ENCODE results near the gene MYRIP.
"Not testable (repeated sequence)": the region's sequence is repeated elsewhere in the genome, so short reads cannot be mapped to it uniquely, and the experiment has no call there.

MYRIP gene

DNA sequence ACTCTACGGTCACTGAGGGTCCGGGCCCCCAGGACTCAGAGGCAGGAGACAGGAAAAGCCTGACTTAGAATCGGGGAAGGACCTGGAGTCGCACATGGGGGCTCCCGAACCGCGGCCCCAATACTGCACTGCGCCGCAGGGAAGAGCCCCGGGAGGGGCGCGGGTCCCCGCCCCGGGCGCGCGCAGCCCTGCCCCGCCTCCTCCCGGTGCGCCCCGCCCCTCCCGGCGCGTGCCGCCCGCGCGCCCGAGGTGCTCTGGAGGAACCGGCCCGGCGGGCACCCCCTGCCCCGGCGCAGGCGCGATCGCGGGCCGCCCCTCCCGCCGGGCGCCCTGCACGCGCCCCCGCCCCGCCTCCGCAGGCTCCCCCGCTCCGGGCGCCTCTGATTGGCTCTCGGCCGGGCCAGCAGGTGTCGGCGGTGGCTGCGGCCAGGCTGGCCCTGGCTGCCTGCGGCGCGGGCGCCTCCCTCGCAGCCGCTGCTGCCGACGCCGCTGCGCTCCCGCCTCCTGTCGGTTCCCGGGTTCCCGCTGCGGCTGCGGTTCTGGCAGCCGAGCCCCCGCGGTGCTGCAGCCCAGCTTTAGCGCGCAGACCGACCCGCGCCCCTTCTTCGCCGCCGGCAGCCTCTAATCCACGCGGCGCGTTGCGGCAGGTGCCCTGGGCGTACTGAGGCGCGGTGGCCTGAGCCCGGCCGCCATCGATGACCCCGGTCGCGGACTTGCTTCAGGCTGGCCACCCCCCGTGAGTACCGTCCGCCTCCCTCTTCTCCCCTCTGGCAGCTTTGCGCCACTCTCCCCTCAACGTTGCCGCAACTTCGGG, at the start of gene MYRIP:
Gene MYRIP, plus strand, starts transcription at position 429 of the 814 bp plus-strand sequence. CDS start 91,208 bp downstream, outside the sequence.
- no peak for DNase-seq (ENCODE audit: low read depth)

DNA sequence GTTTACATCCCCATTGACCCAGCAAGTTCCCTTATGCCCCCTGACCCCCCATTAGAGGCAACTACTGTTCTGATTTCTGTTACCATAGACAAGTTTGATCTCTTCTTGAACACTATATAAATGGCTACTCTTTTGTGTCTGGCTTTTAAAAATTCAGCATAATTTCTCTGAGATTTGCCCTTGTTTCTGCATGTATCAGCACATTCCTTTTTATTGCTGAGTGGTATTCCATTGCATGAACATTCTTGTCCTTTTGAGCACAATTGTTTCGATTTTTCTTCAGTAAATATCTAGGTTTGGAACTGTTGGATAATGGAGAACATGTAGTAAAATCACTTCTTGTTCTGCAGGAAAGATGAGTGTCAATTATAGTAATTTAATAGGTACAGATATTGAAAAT, 49.1 kb upstream of the MYRIP start:
- DNase-seq (ENCODE audit: low read depth): no peak

DNA sequence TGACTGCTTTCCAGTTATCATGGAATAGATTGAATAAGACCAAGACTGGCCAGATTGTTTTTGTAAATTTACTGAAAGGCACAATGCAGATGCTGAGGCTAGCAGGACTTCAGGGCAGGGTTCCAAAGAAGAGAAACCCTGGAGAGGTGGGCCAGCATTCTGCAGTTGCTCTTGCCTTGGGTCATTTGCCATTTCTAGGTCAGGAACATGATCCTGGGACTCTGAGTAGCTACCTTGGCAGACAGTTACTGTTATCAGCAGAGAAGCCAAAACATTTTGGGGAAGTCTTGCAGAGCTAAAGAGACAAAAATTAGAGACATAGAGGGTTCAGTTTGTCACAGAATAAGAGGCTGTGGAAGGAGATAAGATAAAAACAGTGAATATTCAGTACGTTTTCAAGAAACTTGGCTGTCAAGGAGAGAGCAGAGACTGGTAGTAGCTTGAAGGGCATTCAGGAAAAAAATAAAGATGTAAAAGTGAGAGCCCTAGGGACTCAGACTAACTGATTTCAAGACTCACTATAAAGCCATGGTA, 46.8 kb upstream of the MYRIP start:
- DNase-seq (ENCODE audit: low read depth): no peak

DNA sequence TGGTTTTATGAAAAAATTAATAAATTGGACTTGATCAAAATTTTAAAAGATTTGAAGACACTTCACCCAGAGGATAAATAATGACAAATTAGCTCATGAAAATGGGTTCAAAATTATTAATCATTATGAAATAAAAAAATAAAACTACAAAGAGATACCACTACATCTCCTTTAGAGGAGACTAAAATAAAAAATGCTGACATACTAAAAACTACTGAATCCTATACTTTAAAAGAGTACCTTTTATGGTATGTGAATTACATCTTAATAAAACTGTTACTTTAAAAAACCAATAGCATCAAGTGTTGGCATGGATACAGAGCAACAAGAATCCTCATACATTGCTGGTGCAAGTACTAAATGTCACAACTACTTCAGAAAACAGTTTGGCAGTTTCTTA, 46.0 kb upstream of the MYRIP start:
- DNase-seq (ENCODE audit: low read depth): no peak

DNA sequence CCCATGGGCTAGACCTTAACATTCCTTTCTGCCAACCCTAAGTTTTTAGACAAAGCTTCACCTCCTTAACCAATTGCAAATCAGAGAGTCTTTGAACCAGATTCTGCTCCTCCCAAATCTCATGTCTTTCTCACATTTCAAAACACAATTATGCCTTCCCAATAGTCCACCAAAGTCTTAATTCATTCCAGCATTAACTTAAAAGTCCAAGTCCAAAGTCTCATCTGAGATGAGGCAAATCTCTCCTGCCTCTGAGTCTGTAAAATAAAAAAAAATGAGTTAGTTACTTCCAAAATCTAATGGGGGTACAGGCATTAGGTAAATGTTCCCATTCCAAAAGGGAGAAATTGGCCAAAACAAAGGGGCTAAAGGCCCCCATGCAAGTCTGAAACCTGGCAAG, 43.8 kb upstream of the MYRIP start:
- no peak for DNase-seq (ENCODE audit: low read depth)

DNA sequence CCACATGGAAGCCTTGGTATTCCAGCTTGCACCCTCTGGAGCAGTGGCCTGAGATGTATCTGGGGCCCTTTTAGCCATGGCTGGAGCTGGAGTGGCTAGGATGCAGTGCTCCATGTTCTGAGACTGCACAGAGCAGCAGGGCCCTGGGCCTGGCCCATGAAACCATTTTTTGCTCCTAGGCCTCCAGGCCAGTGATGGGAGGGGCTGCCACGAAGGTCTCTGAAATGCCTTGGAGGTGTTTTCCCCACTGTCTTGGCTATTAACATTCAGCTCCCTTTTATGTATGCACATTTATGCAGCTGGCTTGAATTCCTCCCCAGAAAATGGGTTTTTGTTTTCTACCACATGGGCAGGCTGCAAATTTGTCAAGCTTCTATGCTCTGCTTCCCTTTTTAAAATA, 43.0 kb upstream of the MYRIP start:
- no peak for DNase-seq (ENCODE audit: low read depth)

DNA sequence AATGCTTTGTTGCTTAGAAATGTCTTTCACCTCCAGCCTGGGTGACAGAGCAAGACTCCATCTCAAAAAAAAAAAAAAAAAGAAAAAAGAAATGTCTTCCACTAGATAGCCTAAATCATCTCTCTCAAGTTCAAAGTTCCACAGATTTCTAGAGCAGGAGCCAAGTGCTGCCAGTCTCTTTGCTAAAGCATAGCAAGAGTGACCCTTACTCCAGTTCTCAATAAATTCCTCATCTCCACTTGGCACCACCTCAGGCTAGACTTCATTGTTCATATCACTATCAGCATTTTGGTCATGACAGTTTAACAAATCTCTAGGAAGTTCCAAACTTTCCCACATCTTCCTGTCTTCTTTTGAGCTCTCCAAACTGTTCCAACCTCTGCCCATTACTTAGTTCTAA, 42.5 kb upstream of the MYRIP start:
- DNase-seq (ENCODE audit: low read depth): not testable (repeated sequence)

DNA sequence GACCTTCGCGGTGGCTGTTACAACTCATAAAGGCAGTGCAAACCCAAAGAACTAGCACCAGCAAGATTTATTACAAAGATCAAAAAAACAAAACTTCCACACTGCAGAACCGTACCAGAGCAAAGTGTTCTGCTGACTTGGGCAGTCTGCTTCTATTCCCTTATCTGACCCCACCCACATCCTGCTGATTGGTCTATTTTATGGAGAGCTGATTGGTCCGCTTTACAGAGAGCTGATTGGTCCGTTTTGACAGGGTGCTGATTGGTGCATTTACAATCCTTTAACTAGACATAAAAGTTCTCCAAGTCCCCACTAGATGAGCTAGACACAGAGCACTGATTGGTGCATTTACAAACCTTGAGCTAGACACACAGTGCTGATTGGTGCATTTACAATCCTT, 31.2 kb upstream of the MYRIP start:
- not testable (repeated sequence) for DNase-seq (ENCODE audit: low read depth)

DNA sequence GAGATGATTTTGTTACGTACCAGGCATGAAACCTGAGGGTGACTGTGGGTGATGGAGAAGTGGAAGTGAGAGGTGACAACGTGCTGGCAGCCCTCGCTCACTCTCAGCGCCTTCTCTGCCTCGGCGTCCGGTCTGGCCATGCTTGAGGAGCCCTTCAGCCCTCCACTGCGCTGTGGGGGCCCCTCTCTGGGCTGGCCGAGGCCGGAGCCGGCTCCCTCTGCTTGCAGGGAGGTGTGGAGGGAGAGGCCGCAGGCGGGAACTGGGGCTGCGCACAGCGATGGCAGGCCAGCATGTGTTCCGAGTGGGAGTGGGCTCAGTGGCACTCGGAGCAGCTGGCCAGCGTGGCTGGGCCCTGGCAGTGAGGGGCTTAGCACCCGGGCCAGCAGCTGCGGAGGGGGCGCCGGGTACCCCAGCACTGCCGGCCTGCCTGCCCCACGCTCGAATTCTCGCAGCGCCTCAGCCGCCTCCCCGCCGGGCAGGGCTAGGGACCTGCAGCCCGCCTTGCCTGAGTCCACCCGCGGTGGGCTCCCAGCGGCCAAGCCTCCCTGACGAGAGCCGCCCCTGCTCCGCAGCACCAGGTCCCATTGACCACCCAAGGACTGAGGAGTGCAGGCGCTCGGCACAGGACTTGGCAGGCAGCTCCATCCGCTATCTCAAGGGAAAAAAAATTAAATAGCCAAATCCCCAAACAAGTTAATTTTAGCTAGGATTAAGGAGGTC, 29.7 kb upstream of the MYRIP start:
- no peak for DNase-seq (ENCODE audit: low read depth)

DNA sequence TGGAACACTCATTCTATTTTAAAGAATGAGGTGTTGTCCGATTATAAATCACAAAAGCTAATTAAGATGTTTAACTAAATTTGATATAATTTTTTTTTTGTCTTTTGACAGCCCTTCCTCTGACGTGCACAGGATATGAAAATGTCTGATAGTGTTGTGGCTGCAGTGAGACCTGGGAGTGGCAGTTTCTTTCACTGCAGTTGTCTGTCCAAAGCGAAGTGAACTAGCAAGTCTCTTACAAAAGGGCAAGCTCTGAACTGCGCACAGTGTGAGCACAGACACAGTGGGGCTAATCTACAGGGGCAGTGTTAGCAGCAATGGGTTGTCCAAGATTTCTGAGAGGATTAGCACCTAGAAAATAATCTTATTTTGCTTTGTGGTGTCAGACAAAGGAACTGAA, 29.1 kb upstream of the MYRIP start:
- no peak for DNase-seq (ENCODE audit: low read depth)

DNA sequence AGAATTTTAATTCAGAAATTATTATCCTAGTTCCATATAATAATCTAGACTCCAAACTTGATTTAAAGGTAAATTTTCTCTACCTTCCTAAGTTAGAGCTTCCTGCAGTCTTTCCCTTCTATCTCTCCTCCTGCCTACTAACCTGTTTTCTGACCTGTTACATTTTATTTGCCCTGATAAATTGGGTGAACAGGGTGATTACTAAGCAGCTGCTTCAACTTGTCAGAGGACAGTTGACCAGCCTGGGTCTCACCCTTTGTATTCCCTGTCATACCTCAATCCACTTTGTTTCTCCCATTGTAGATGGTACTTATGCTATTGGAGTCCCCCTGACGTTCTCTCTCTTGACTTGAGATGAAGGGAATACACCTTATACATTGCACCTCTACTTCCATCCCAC, 28.4 kb upstream of the MYRIP start:
- DNase-seq (ENCODE audit: low read depth): no peak

DNA sequence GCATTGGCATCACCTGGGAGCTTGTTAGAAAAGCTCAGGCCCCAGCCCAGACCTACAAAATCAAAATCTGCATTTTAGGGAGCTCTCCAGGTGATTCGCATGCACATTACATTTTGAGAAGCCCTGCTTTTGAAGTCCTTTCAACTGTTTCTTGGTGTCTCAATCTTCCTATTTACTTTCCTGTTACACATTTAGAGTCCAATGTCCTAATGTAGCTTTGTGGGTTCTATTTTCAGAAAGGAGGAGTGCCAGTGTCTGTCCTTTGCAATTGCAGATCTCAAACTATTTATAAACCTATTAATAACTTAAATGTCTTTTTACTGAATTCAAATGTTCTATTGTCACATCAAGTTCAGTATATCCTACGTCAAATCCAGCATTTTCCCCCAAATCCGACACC, 27.8 kb upstream of the MYRIP start:
- DNase-seq (ENCODE audit: low read depth): no peak

DNA sequence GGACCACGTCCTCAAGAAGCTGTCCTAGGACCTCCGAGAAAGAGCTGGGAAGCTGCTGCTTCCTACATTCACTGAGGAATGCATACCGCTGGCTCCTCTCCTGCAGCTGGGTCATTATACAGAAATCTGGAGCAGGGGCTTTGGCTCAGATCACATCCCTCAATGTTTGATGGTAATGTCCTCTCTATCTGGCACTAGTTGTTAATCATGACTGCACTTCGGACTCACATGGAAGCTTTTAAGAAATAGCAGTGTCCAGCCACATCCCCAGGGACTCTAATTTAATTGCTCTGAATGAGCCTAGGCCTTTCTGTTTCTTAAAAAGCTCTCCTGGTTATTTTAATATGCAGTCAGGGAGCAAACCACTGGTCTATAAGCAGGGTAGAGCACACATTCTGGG, 25.7 kb upstream of the MYRIP start:
- no peak for DNase-seq (ENCODE audit: low read depth)

DNA sequence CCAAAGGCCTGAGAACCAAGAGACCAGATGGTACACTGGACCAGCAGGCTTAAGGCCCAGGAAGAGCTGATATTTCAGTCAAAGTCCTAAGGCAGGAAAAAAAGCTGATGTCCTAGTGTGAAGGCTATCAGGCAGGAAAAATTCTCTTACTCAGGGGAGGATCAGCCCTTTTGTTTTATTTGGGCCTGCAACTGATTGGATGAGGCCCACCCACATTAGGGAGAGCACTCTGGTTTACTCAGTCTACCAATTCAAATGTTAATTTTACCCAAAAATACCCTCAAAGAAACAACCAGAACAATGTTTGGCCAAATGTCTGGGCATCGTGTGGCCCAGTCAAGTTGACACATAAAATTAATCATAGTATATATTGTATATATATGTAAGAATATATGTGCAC, 24.5 kb upstream of the MYRIP start:
- no peak for DNase-seq (ENCODE audit: low read depth)

DNA sequence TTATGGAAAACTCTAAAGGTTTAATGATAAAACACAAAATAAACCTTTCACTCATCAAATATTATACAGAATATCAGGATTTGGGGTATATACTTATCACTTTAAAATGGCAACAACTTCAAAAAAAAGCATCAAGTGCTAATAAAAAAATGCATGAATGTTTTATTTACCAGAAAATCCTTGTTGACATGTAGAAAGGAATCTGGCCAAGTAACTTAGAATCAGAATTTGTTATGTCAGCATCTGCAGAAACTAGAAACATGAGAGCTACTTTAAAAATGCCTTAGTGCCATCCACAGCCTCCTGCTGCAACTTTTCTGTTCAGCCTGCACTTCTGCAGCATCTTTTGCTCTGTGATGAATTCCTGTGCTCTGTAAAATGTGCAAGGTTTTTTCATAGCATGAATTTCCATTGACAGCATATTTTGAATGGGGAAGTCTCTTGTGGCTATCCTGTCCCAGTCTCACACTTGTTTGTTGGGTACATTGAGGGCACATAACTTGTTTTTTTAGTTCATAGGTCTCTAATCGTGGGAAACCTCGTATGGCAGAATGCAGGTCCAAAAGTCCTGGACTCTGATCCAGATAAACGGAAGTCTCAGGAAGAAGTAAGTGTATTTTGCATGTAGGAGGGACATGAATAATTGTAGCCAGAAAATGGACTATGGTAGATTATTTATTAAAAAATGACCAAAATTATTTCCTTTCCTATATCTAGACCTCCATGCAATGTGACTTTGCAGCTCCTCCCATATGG, 21.1 kb upstream of the MYRIP start:
- no peak for DNase-seq (ENCODE audit: low read depth)

DNA sequence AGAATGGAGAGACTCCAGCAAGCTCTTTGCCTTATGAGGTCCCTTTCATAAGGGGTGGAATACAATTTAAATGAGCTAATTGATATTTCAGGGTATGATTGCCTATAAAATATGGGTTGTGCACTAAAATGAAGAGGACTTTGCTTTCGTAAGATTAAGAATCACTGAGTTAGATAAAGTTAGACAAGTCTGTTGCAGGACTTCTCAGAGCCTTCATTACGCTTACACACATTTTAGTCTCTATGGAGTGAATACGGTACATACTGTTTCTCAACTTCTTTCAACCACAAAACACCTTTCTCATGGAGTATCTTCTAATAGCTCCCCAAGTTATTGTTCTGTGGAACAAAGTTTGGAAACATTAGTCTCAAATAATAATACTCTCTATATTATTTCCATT, 17.8 kb upstream of the MYRIP start:
- no peak for DNase-seq (ENCODE audit: low read depth)

DNA sequence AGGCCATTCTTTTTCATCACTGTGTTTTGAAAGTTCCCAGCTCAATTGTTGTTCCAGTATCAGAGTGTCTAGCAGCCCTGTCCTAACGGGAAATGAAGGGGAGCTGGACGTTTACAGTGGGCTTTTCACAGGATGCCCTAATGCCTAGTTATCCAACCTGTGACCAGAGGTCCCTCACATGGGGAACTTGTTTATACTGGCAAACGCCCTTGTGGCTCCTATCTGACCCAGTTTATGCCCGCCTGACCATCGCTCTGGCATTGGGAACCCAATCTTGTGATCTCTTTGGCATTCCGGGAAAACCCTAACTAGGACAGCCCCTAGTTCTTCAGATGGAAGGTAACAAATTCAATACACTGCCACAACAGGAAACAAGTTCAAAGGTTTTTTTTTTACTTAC, 14.5 kb upstream of the MYRIP start:
- no peak for DNase-seq (ENCODE audit: low read depth)

DNA sequence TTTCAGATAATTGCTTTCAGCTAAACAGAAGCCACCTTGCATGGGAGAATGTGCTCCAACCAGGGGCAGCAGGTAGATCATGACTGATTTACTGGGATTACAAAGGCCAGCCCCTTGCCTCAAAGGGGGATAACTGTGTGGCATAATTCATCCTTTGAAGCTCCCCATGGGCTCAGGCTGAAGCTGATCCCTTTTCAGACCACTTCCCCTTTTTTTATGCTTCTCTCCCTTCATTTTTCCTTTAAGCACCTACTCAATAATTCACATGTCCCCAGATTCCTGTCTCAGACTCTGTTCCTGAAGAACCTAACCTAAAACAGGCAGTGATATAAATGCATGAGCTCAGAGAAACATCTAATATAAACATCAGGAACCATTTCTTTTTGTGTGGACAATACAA, 8.2 kb upstream of the MYRIP start:
- no peak for DNase-seq (ENCODE audit: low read depth)

DNA sequence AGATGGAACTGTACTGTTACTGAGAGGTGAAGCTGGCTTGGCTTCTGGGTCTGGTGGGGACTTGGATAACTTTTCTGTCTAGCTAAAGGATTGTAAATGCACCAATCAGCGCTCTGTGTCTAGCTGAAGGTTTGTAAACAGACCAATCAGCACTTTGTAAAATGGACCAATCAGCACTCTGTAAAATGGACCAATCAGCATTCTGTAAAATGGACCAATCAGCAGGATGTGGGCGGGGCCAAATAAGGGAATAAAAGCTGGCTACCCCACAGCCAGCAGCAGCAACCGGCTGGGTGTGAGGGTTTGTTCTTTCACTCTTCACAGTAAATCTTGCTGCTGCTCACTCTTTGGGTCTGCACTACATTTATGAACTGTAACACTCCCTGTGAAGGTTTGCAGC, 6.9 kb upstream of the MYRIP start:
- DNase-seq (ENCODE audit: low read depth): not testable (repeated sequence)

DNA sequence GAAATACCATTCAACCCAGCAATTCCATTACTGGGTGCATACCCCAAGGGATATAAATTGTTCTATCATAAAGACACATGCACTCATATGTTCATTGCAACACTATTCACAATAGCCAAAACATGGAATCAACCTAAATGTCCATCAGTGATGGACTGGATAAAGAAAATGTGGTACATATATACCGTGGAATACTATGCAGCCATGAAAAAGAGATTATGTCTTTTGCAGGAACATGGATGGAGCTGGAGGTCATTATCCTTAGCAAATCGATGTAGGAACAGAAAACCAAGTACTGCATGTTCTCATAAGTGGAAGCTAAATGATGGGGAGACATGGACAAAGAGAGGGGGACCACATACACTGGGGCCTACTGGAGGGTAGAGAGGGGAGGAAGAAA, 5.5 kb upstream of the MYRIP start:
- no peak for DNase-seq (ENCODE audit: low read depth)

DNA sequence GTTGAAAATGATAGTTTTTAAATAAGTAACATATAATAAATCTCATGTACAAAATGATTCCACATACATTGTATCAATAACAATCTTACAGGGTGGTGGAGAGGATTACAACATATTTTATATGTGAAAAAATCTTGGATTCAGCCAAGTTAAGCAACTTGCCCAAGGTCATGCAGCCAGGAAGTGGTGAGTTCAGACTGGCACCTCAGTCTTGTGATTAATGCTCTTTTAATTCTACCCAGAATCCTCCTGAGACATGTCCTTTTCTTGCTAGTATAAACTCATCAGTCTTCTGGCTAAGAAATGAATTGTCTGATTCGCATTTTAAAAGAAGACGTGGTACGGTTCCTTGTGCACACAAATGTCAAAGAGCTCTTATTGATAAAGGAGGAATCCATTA, 4.5 kb upstream of the MYRIP start:
- no peak for DNase-seq (ENCODE audit: low read depth)

DNA sequence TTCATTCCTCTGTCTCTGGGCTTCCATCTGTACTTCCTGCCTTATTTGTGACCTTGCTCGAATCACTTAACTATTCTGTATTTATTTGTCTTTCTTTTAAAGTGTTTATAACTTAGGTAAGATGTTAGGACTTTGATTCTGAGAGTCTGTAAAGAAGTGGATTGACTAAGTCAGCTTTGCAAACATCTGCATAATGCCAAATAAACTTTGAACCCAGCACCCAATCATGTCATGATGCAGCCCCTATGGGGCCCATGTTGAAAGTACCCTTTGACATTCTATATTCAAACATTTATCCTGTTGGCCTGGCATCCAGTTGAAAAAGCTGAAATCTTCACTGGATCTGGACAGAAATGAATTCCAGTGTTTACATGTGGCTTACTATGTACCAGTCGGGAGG, 3.8 kb upstream of the MYRIP start:
- DNase-seq (ENCODE audit: low read depth): no peak

DNA sequence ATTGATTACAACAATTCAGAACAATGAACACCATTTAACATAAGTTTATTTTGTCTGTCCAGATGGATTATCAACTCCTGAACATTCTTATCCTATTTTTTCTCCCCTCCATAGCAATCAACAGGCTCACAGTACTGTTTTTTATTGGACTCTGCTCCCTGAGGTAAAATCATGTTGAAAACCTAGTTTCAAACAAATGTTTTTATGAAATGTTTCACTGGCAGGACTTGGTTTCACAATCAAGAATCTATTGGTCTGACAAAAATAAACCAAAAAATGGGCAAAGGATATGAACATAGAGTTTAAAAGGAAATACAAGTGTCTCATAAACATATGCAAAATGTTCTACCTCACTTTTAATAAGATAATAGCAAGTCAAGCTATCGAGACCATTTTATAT, 2.6 kb upstream of the MYRIP start:
- no peak for DNase-seq (ENCODE audit: low read depth)
